ENCODE results near the gene TEAD2. TPM values are rescaled to one million over a fixed set of nuclear protein-coding genes. Genes with fewer than 3 reads are reported as not detected.

TEAD2 gene
- total RNA-seq, 1 experiment from 2014 or later, result 121 TPM

DNA sequence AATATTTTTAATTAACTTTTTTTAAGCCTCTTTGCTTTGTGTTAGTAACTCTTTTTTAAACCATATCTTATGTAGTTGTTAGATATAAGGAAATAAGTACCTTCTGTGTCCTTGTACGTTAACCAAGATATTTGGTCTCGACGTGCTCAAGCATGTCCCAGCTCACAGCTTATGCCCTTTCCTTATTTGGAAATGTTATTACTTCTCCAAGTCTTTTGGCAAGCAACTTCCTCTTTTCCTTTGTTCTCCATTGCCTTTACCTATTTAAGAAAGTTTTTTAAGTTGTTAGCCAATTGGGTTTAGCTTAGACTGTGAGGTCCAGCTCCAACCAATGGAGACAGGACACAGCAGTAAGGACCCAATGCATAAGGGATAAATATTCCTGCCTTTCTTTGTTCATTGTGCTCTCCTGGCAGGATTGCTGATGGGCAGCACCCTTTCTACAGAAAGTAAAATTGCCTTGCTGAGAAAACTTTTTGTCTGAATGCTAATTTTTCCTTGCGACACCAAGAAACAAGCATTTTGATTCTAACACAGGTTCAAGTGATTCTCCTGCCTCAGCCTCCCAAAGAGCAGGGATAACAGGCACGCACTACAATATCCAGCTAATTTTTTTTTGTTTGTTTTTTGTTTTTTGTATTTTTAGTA lies 6.6 kb upstream of the TEAD2 start:
- CTCF ChIA-PET, result no interaction called here

DNA sequence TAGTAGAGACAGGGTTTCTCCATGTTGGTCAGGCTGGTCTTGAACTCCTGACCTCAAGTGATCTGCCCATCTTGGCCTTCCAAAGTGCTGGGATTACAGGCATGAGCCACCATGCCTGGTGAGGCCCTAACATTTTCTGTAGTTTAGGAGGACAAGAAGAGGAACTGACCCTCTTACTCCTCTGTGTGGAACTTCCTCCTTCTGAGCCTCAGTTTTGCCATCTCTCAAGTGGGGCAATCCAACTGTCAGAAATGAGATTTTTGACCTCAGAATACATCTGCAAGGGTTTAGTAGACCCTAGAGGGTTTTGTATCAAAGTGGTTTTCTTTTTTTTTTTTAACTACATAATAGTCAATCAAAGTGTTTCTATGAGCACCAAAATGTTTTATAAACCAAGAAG lies 3.9 kb upstream of the TEAD2 start:
- H3K27ac ChIP-seq (ENCODE audit: low read depth, low read length, poor library complexity, severe bottlenecking), result no peak overlapping the region
- CTCF ChIA-PET, result no interaction called here
- TF ChIP-seq, protein P1, sequence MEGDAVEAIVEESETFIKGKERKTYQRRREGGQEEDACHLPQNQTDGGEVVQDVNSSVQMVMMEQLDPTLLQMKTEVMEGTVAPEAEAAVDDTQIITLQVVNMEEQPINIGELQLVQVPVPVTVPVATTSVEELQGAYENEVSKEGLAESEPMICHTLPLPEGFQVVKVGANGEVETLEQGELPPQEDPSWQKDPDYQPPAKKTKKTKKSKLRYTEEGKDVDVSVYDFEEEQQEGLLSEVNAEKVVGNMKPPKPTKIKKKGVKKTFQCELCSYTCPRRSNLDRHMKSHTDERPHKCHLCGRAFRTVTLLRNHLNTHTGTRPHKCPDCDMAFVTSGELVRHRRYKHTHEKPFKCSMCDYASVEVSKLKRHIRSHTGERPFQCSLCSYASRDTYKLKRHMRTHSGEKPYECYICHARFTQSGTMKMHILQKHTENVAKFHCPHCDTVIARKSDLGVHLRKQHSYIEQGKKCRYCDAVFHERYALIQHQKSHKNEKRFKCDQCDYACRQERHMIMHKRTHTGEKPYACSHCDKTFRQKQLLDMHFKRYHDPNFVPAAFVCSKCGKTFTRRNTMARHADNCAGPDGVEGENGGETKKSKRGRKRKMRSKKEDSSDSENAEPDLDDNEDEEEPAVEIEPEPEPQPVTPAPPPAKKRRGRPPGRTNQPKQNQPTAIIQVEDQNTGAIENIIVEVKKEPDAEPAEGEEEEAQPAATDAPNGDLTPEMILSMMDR (conservative IDR thresholded peaks at IDR 0.05; ENCODE audit: low read depth, low read length), result no peak
- TF ChIP-seq EZH2 (IDR thresholded peaks at IDR 0.05; ENCODE audit: borderline replicate concordance, low read depth, low read length, poor library complexity, severe bottlenecking), result no peak

More for the DNA sequence above, 6.6 kb upstream of the TEAD2 start:
- TF ChIP-seq EZH2 (IDR thresholded peaks at IDR 0.05; ENCODE audit: borderline replicate concordance, low read depth, low read length, poor library complexity, severe bottlenecking), result no peak
- TF ChIP-seq, protein P1 (conservative IDR thresholded peaks at IDR 0.05; ENCODE audit: low read depth, low read length), result no peak
- no peaks in the 10 kb centered on the region for H3K36me3 ChIP-seq (ENCODE audit: insufficient read depth, low read length, poor library complexity, severe bottlenecking)
- POLR2A ChIA-PET (ENCODE audit: low non-redundant PET), result interaction anchor here (0.5 kb wide), 1 partner anchor 390 kb away, joined by 3 read pairs; no protein-coding TSS in a partner anchor
- no peak for DNase-seq (ENCODE audit: low spot score)
- no peaks in the 10 kb centered on the region for H3K4me1 ChIP-seq (ENCODE audit: insufficient read depth, low read length, poor library complexity, severe bottlenecking)
- no peak overlapping the region for H3K4me3 ChIP-seq (ENCODE audit: low read depth, low read length, poor library complexity, severe bottlenecking)
- no TSS peak for BruUV-seq (replicated peaks)
- H3K9me3 ChIP-seq (ENCODE audit: low read depth, low read length, poor library complexity, severe bottlenecking), result peaks cover 19% of the 10 kb centered on the region
- H3K27ac ChIP-seq (ENCODE audit: low read depth, low read length, poor library complexity, severe bottlenecking), result no peak overlapping the region
- H3K27me3 ChIP-seq (replicated peaks; ENCODE audit: insufficient read depth, low read depth, low read length, poor library complexity), result no peaks in the 10 kb centered on the region
- intact Hi-C loops (cut with micrococcal nuclease; ENCODE audit: unreplicated experiment), result no loop called here

DNA sequence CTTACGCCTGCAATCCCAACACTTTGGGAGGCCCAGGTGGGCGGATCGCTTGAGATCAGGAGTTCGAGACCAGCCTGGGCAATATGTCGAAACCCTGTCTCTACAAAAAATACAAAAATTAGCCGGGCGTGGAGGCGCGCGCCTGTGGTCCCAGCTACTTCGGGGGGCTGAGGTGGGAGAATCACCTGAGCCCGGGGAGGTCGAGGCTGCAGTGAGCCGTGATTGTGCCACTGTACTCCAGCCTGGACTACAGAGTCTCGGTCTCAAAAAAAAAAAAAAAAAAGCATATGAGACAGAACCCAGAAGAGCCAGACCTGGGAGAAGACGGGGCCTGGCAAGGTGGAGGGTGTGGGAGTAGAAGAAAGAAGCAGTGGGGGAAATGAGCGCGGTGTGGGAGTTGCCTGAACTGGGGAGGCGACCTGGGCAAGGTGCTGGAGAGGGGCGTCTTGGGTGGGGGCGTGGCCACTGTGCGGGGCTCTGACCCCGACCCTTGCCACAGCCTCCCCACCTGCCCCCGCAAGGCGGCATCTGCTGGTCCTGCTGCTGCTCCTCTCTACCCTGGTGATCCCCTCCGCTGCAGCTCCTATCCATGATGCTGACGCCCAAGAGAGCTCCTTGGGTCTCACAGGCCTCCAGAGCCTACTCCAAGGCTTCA lies 2.0 kb upstream of the TEAD2 start:
- no peak for TF ChIP-seq EZH2 (IDR thresholded peaks at IDR 0.05; ENCODE audit: borderline replicate concordance, low read depth, low read length, poor library complexity, severe bottlenecking)
- H3K27me3 ChIP-seq (replicated peaks; ENCODE audit: insufficient read depth, low read depth, low read length, poor library complexity), result no peaks in the 10 kb centered on the region
- peak overlapping the region; percentile 98 for H3K27ac ChIP-seq (ENCODE audit: low read depth, low read length, poor library complexity, severe bottlenecking)
- H3K4me1 ChIP-seq (ENCODE audit: insufficient read depth, low read length, poor library complexity, severe bottlenecking), result peaks cover 5% of the 10 kb centered on the region
- BruUV-seq (replicated peaks), result no TSS peak
- H3K9me3 ChIP-seq (ENCODE audit: low read depth, low read length, poor library complexity, severe bottlenecking), result peaks cover 8% of the 10 kb centered on the region
- peak overlapping the region; percentile 84 for H3K4me3 ChIP-seq (ENCODE audit: low read depth, low read length, poor library complexity, severe bottlenecking)
- no peak for DNase-seq (ENCODE audit: low spot score)
- ChIA-PET CTCF (no interaction called here), POLR2A (ENCODE audit: low non-redundant PET) (no interaction called here)
- peaks cover 9% of the 10 kb centered on the region for H3K36me3 ChIP-seq (ENCODE audit: insufficient read depth, low read length, poor library complexity, severe bottlenecking)
- intact Hi-C loops (cut with micrococcal nuclease; ENCODE audit: unreplicated experiment), result no loop called here

More for the DNA sequence above, 3.9 kb upstream of the TEAD2 start:
- no peak for DNase-seq (ENCODE audit: low spot score)
- no peaks in the 10 kb centered on the region for H3K27me3 ChIP-seq (replicated peaks; ENCODE audit: insufficient read depth, low read depth, low read length, poor library complexity)
- intact Hi-C loops (cut with micrococcal nuclease; ENCODE audit: unreplicated experiment), result no loop called here
- no peaks in the 10 kb centered on the region for H3K36me3 ChIP-seq (ENCODE audit: insufficient read depth, low read length, poor library complexity, severe bottlenecking)
- peaks cover 5% of the 10 kb centered on the region for H3K4me1 ChIP-seq (ENCODE audit: insufficient read depth, low read length, poor library complexity, severe bottlenecking)
- POLR2A ChIA-PET (ENCODE audit: low non-redundant PET), result no interaction called here
- BruUV-seq (replicated peaks), result no TSS peak
- peaks cover 19% of the 10 kb centered on the region for H3K9me3 ChIP-seq (ENCODE audit: low read depth, low read length, poor library complexity, severe bottlenecking)
- no peak overlapping the region for H3K4me3 ChIP-seq (ENCODE audit: low read depth, low read length, poor library complexity, severe bottlenecking)
